Activated naive CD4-positive, alpha-beta T cell treated with anti-CD3 and anti-CD28 coated beads, Interleukin-2, amount 10 ng/mL, durations not matched to agents 7 days and 5 days (primary cell): Measurements from ENCODE around the gene MEAK7.
"Not testable (repeated sequence)": the region's sequence is repeated elsewhere in the genome, so short reads cannot be mapped to it uniquely, and the experiment has no call there.

Experiments
- CTCF ChIA-PET: fragments of 350-600 bp; sonication (Branson Sonifier 250); formaldehyde crosslinking; loops from one replicate; lab custom pipeline; 2021; ENCODE audit warnings: antibody characterized with exemption; lab: Charles Lee
- DNase-seq: peaks from one replicate; pipeline ENCODE4 v3.0.0-alpha.2; 2020
- H3K27ac Mint-ChIP-seq: one replicate; pipeline ENCODE4 v1.8.0; 2021; ENCODE audit warnings: mild to moderate bottlenecking, moderate library complexity, mixed read lengths
- H3K27me3 Mint-ChIP-seq: one replicate; pipeline ENCODE4 v1.8.0; 2021; ENCODE audit warnings: mild to moderate bottlenecking, mixed read lengths
- H3K36me3 Mint-ChIP-seq: one replicate; pipeline ENCODE4 v1.8.0; 2021; ENCODE audit warnings: mixed read lengths
- H3K4me1 Mint-ChIP-seq: one replicate; pipeline ENCODE4 v1.8.0; 2021; ENCODE audit warnings: mixed read lengths
- H3K4me3 Mint-ChIP-seq: one replicate; pipeline ENCODE4 v1.8.0; 2021; ENCODE audit warnings: mild to moderate bottlenecking, moderate library complexity, mixed read lengths
- H3K9me3 Mint-ChIP-seq: one replicate; pipeline ENCODE4 v1.8.0; 2021; ENCODE audit warnings: mixed read lengths

Gene MEAK7

GRCh38 chr16:84527532-84528269, 23.2 kb upstream of the MEAK7 start:
- peaks cover 18% of the 10 kb centered on the region for H3K9me3 Mint-ChIP-seq
- no peaks in the 10 kb centered on the region for H3K27me3 Mint-ChIP-seq
- no peak overlapping the region for H3K4me3 Mint-ChIP-seq
- CTCF ChIA-PET = no interaction called here
- no peak for DNase-seq
- peaks cover 40% of the 10 kb centered on the region for H3K4me1 Mint-ChIP-seq
- peaks cover 68% of the 10 kb centered on the region for H3K36me3 Mint-ChIP-seq
- peak overlapping the region; percentile 64 for H3K27ac Mint-ChIP-seq

GRCh38 chr16:84526794-84527531, 22.5 kb upstream of the MEAK7 start:
- H3K4me1 Mint-ChIP-seq = peaks cover 38% of the 10 kb centered on the region
- H3K27me3 Mint-ChIP-seq = no peaks in the 10 kb centered on the region
- H3K4me3 Mint-ChIP-seq = no peak overlapping the region
- no peak for DNase-seq
- peaks cover 68% of the 10 kb centered on the region for H3K36me3 Mint-ChIP-seq
- CTCF ChIA-PET = no interaction called here
- H3K9me3 Mint-ChIP-seq = peaks cover 18% of the 10 kb centered on the region
- no peak overlapping the region for H3K27ac Mint-ChIP-seq

- not testable (repeated sequence) for H3K4me3 Mint-ChIP-seq
These were observed 20.6 kb upstream of the MEAK7 start for GRCh38 chr16:84524941-84525581.

GRCh38 chr16:84524346-84524920, 20.0 kb upstream of the MEAK7 start:
- Mint-ChIP-seq H3K4me3 (no peak overlapping the region), H3K36me3 (peaks cover 52% of the 10 kb centered on the region), H3K27ac (no peak overlapping the region), H3K9me3 (peaks cover 4% of the 10 kb centered on the region), H3K27me3 (no peaks in the 10 kb centered on the region), H3K4me1 (peaks cover 53% of the 10 kb centered on the region)
- CTCF ChIA-PET = interaction anchor here (1.8 kb wide), 1 partner anchor 11 kb away, joined by 6 read pairs; no protein-coding TSS in a partner anchor
- DNase-seq = no peak

More at GRCh38 chr16:84524941-84525581, 20.6 kb upstream of the MEAK7 start:
- not testable (repeated sequence) for H3K27me3 Mint-ChIP-seq, H3K9me3 Mint-ChIP-seq, H3K27ac Mint-ChIP-seq, DNase-seq
- peaks cover 52% of the 10 kb centered on the region for H3K36me3 Mint-ChIP-seq
- H3K4me1 Mint-ChIP-seq = peaks cover 47% of the 10 kb centered on the region
- CTCF ChIA-PET = interaction anchor here (1.8 kb wide), 1 partner anchor 11 kb away, joined by 6 read pairs; no protein-coding TSS in a partner anchor

- no peak overlapping the region for H3K27ac Mint-ChIP-seq
- CTCF ChIA-PET = interaction anchor here (1.2 to 2.3 kb wide), 3 partner anchors 13 to 34 kb away, joined by 4 to 6 read pairs (median 6); no protein-coding TSS in a partner anchor
- peaks cover 68% of the 10 kb centered on the region for H3K4me1 Mint-ChIP-seq
- peaks cover 4% of the 10 kb centered on the region for H3K27me3 Mint-ChIP-seq
- peaks cover 49% of the 10 kb centered on the region for H3K36me3 Mint-ChIP-seq
- H3K9me3 Mint-ChIP-seq = no peaks in the 10 kb centered on the region
- no peak for DNase-seq
- no peak overlapping the region for H3K4me3 Mint-ChIP-seq
These were observed 17.0 kb upstream of the MEAK7 start for GRCh38 chr16:84521497-84521770.

GRCh38 chr16:84520725-84521496, 16.5 kb upstream of the MEAK7 start:
- peak overlapping the region; percentile 24 for H3K27ac Mint-ChIP-seq
- no peak overlapping the region for H3K4me3 Mint-ChIP-seq
- CTCF ChIA-PET = interaction anchor here (0.8 to 2.3 kb wide), 5 partner anchors 10 to 35 kb away, joined by 4 to 8 read pairs (median 6); no protein-coding TSS in a partner anchor

GRCh38 chr16:84519855-84520254, 15.4 kb upstream of the MEAK7 start:
- Mint-ChIP-seq H3K27me3 (peaks cover 4% of the 10 kb centered on the region), H3K4me1 (peaks cover 75% of the 10 kb centered on the region), H3K9me3 (no peaks in the 10 kb centered on the region), H3K36me3 (peaks cover 50% of the 10 kb centered on the region), H3K27ac (peak overlapping the region; percentile 91), H3K4me3 (no peak overlapping the region)
- no peak for DNase-seq
- CTCF ChIA-PET = interaction anchor here (1.2 to 2.3 kb wide), 4 partner anchors 9 to 33 kb away, joined by 5 to 8 read pairs (median 6); no protein-coding TSS in a partner anchor

More at GRCh38 chr16:84520725-84521496, 16.5 kb upstream of the MEAK7 start:
- no peaks in the 10 kb centered on the region for H3K9me3 Mint-ChIP-seq
- no peak for DNase-seq
- H3K36me3 Mint-ChIP-seq = peaks cover 52% of the 10 kb centered on the region
- peaks cover 72% of the 10 kb centered on the region for H3K4me1 Mint-ChIP-seq
- H3K27me3 Mint-ChIP-seq = peaks cover 4% of the 10 kb centered on the region

GRCh38 chr16:84518804-84519341, 14.4 kb upstream of the MEAK7 start:
- Mint-ChIP-seq H3K9me3 (no peaks in the 10 kb centered on the region), H3K4me3 (no peak overlapping the region), H3K36me3 (peaks cover 50% of the 10 kb centered on the region), H3K27me3 (peaks cover 4% of the 10 kb centered on the region), H3K27ac (peak overlapping the region; percentile 91), H3K4me1 (peaks cover 80% of the 10 kb centered on the region)
- peak; percentile 88 for DNase-seq
- CTCF ChIA-PET = interaction anchor here (0.8 to 2.3 kb wide), 11 partner anchors 8 to 207 kb away, joined by 3 to 8 read pairs (median 5); no protein-coding TSS in a partner anchor

GRCh38 chr16:84518220-84518619, 13.8 kb upstream of the MEAK7 start:
- peak overlapping the region; percentile 91 for H3K27ac Mint-ChIP-seq

GRCh38 chr16:84517366-84517765, 12.9 kb upstream of the MEAK7 start:
- Mint-ChIP-seq H3K4me1 (peaks cover 89% of the 10 kb centered on the region), H3K36me3 (peaks cover 49% of the 10 kb centered on the region), H3K27ac (peak overlapping the region; percentile 60), H3K9me3 (no peaks in the 10 kb centered on the region), H3K4me3 (no peak overlapping the region), H3K27me3 (peaks cover 4% of the 10 kb centered on the region)
- no peak for DNase-seq
- CTCF ChIA-PET = interaction anchor here (1.3 to 2.1 kb wide), 2 partner anchors 32 to 35 kb away, joined by 5 to 6 read pairs; no protein-coding TSS in a partner anchor

More at GRCh38 chr16:84518220-84518619, 13.8 kb upstream of the MEAK7 start:
- H3K27me3 Mint-ChIP-seq, DNase-seq, H3K4me3 Mint-ChIP-seq, H3K9me3 Mint-ChIP-seq: not testable (repeated sequence)
- H3K4me1 Mint-ChIP-seq = peaks cover 84% of the 10 kb centered on the region
- H3K36me3 Mint-ChIP-seq = peaks cover 52% of the 10 kb centered on the region
- CTCF ChIA-PET = interaction anchor here (0.8 to 2.1 kb wide), 4 partner anchors 10 to 34 kb away, joined by 3 to 7 read pairs (median 6); no protein-coding TSS in a partner anchor

GRCh38 chr16:84514874-84515835, 10.7 kb upstream of the MEAK7 start:
- Mint-ChIP-seq H3K9me3 (no peaks in the 10 kb centered on the region), H3K36me3 (peaks cover 55% of the 10 kb centered on the region), H3K4me1 (peaks cover 93% of the 10 kb centered on the region), H3K27me3 (peaks cover 8% of the 10 kb centered on the region), H3K4me3 (peak overlapping the region; percentile 51), H3K27ac (peak overlapping the region; percentile 94)
- peak; percentile 95 for DNase-seq
- CTCF ChIA-PET = interaction anchor here (0.7 to 8.8 kb wide), 14 partner anchors 8 to 223 kb away, joined by 3 to 100 read pairs (median 4); no protein-coding TSS in a partner anchor
